GM18909 (cell line): ENCODE results near the gene DDI2.
"Not testable (repeated sequence)": the region's sequence is repeated elsewhere in the genome, so short reads cannot be mapped to it uniquely, and the experiment has no call there.

Experiments
- ATAC-seq: cut with Tn5 transposase; IDR thresholded peaks from one replicate; pipeline ENCODE4 v1.9.1; 2021; ENCODE audit warnings: mild to moderate bottlenecking; ENCODE audit not compliant: unreplicated experiment, poor library complexity

Gene DDI2

GRCh38 chr1:15604400-15604799 lies 12.9 kb upstream of the DDI2 start:
- ATAC-seq: not testable (repeated sequence)

DNA sequence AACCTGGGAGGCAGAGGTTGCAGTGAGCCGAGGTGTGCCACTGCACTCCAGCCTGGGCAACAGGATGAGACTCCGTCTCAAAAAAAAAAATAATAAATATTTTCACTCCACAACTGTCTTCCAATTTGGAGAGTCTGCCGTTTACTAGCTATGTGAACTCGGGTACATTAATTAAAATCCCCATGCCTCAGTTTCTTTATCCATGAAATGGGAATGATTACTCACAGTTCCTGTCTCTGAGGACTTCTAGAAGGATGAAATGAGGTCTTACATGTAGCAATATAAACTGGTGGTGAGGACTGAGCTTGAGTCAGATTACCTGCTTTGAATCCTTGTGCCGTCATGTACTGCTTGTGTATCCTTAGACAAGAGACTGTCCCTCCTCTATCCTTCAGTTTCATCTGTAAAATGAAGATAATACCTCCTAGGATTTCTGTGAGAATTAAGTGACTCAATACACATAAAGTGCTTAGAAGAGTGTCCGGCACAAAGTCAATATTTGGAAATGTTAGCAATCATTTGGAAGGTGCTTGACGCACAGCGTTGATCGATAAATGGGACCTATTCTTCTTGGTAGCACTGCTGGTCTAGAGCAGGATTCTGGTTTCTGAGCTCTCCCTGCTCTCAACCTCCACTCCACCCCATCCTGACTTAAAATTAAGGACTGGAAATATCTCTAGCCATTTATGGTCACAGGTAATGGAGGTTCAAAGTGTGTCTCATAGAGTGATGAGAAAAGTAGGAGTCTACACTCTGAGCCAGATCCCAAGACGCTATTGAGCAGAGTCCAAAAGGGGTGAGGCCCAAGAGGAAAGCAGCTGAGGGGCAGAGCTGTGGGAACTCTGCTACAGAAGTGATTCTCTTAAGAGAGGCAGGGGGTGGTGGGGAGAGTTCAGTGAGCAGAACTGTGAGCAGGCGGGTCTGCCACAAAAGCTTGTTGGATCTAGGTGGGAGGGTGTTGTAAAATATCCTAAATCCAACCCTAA lies 11.6 kb upstream of the DDI2 start:
- ATAC-seq: no peak

GRCh38 chr1:15609631-15610030 lies 7.6 kb upstream of the DDI2 start:
- no peak for ATAC-seq

DNA sequence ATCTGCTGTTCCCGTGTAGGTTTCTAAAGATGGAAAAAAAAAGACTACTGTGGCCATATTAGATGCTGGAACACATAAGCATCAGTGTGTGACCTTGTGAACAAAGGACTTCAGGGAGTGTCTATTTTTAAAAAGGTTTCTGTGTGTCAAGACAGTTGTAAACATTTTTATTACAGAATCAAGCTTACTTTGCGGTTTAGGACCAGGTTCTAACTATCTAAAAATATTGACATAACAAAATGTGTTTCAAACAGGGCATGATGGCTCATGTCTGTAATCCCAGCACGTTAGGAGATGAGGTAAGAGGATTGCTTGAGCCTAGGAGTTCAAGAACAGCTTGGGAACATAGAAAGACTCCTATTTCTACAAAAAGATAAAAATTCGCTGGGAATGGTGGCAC lies 7.1 kb upstream of the DDI2 start:
- no peak for ATAC-seq

- peak; percentile 10 for ATAC-seq
Observed at GRCh38 chr1:15616373-15617172, 685 bp upstream of the DDI2 start.

DNA sequence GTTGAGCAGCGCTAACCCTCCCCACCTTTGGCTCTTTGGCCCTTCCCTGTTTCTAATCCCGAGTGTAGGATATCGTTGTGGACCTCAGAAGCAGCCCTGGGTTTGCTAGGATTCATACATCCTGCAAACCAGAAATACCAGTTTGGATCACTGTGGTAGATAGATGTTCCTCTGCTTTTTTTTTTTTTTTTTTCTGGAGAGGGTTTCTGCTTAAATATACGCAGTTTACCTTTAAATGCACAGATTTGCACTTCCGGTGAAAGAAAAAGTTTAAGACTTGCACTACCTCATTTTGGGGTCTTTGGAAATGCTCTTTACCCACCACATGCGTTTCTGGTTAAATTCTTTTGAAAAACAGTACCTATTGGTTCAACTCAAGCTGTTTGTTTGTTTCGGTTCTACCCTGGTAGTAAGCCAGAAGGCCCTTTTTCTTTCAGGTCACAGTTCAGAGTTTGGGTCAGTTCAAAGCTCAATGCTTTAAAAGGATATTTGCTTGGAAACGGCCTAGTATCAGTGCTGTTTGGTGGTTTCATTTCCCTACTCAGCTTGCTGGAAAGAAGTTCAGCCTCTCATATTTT lies 908 bp downstream of the DDI2 start:
- ATAC-seq: peak; percentile 31

- no peak for ATAC-seq
Observed at GRCh38 chr1:15618655-15619525, 1.6 kb downstream of the DDI2 start.

- ATAC-seq: no peak
Observed at GRCh38 chr1:15620155-15620545, 2.9 kb downstream of the DDI2 start.

GRCh38 chr1:15620902-15621682 lies 3.8 kb downstream of the DDI2 start:
- no peak for ATAC-seq

- no peak for ATAC-seq
Observed at GRCh38 chr1:15621975-15622374, 4.7 kb downstream of the DDI2 start.

DNA sequence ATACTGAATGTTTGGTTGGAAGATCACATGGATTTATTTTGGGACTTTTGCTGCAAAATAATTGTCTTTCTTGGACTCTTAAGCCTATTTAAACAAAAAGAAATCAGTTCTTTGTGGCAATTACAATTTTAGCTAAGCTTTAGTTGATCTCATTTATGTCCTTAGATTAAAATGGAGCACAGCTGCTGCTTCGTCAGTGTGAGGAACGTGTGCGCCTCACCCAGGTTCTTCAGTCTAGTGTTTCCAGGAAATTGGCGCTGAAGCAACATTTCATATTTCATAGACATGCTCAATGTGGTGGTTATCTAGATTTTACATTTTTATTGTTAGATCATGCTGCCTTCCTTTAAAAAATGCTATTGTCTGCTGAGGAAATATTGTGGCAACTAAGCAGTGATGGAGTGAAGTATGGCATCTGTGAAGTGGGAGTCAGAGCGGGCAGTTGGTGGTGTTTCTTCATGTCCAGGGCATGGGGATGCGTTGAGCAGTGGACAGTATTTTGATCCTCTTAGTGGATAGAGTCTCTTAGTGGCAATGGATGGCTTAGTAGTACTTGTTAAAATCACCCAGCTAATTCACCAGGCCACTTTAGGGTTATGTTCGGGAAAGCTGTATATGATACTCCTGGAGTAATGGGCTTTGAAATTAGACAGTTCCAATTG lies 5.6 kb downstream of the DDI2 start:
- no peak for ATAC-seq

GRCh38 chr1:15623435-15623834 lies 6.2 kb downstream of the DDI2 start:
- ATAC-seq: no peak

- ATAC-seq: no peak
Observed at GRCh38 chr1:15624133-15624714, 7.0 kb downstream of the DDI2 start.

- no peak for ATAC-seq
Observed at GRCh38 chr1:15625056-15625917, 8.0 kb downstream of the DDI2 start.

DNA sequence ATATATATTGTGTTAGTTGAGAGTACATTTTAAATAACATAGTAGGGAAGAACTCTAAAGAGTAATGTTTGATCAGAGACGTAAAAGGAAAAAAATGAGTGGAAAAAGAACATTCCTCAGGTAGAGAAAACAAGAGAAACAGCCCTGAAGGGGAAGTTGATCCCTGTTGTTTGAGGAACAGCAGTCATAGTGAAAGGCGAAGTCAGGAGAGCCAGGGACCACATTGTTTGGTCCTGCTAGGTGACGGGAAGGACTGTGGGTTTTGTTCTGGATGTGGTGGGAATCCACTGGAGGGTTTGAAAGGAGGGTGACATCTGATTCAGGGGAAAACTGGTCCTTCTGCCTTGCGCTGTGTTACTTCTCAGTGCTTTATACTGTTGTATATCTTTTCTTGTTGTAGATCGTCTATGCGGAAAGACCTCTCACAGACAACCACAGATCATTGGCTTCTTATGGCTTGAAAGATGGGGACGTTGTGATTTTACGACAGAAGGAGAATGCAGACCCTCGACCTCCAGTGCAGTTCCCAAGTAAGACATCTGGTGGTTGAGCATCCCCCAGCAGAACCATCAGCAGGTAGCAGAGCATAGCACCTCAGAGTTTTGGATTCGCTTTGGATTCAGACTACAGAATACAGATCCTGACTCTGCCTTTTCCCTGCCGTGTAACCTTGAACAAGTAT lies 9.2 kb downstream of the DDI2 start:
- ATAC-seq: no peak

DNA sequence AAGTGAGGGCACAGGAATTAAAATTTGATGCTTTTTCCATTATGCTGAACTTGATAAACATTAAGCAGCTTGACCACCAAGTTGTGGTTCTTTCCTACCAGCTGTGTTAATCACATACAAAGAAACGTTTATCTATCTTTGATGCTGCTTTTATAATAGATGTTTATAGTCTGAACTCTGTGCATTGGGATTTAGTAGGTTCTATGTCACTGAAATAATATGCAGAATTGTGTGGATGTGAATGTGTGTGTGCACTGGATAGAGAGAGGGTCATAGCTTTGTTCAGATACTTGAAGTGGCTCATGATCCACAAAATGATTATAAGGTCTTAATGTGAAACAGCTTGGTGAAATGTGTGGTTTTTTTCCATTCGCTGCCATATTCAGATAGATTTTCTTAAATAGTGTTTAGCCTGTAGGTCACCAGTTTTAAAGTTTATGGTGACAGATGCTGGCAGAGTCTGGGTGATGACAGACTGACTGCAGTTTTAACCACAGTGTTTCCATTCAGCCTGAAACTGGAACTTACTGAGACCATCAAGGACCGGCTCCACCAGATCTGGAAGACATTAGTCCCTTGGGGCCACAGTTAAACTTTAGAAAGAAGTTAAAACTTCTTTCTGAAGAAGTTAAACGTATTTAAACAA lies 10.2 kb downstream of the DDI2 start:
- peak; percentile 84 for ATAC-seq
